ENCODE data around the gene TMEM164.

TMEM164 gene

GRCh38 chrX:110215411-110215810 is 212.5 kb downstream of the TMEM164 start:
- DNase-seq, result no peak

DNA sequence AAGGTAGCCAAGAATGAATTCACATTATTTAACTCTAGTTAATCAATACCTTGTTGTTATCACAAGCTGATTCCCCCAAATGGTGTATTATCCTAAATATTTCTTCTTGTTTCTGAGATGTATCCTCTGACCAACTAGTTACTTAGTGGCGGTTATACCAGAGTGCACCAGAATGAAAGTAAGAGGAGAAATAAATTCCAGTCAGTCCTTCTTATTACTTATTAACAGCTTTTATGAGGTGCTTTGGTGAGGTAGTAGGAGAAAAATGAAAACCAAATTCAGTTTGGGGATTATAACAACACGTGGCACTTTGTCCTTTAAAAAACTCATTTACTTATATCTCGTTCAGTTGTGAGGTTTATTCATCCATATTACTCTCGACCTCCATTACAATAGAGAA is 213.1 kb downstream of the TMEM164 start:
- DNase-seq, result no peak

DNA sequence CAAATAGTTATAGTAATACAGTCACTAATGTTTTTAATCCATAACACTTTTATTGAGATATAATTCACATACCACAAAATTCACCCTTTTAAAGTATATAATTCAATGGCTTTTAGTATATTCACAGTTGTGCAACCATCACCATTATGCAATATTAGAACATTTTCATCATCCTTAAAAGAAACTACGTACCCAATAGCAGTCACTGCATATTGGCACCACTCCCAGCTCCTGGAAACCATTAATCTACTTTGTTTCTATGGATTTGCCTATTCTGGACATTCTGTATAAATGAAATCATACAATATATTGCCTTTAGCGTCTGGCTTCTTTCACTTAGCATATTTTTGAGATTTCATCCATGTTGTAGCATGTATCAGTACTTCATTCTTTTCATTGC is 215.7 kb downstream of the TMEM164 start:
- DNase-seq, result no peak

DNA sequence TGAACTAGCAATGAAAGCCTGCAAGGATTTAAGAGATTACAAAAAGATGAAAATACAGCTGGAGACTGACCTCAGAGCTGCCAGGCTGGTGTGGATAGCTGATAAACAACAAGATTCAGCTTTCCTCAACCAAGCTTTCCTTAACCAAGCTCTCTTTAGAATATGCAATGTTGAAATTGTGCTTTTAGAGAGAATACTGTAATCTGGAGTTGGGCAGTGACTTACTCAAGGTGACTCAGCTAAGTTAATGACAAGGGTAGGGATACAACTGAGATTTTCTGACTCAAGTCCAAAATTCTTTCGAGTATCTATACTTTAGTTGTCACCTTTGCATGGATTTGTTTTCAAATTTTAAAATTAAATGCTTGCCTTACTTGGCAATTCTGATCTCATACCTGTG is 217.0 kb downstream of the TMEM164 start:
- DNase-seq, result no peak

DNA sequence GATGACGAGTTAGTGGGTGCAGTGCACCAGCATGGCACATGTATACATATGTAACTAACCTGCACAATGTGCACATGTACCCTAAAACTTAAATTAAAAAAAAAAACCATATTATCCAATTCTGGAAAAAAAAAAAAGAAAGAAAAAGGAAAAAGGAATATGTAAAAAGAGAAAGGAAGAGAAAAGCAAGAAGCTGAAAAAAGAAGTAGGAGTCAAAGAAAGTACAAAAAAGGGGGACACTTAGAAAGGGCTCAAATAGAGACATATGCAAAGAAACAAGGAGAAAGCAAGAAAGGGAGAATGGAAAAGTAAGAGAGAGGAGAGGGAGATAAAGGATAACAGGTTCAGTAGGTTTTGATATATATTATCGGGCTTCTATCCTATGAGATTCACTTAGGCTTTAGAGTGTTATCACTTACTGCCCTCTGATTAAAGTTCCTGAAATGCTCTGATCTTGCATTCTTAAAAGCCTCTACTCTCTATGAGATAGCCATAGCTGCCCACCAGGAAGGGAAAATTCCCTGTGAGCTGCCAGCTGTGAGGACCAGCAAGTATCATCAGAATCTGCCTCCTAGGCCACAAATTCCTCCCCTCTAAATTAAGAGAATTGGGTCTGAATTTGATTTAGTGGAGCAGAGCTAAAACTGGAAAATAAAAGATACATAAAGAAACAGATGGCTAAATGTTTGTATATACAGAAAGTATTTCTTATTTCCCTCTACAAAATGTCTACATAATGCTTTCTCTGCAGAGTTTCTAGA is 219.8 kb downstream of the TMEM164 start:
- DNase-seq, result no peak

DNA sequence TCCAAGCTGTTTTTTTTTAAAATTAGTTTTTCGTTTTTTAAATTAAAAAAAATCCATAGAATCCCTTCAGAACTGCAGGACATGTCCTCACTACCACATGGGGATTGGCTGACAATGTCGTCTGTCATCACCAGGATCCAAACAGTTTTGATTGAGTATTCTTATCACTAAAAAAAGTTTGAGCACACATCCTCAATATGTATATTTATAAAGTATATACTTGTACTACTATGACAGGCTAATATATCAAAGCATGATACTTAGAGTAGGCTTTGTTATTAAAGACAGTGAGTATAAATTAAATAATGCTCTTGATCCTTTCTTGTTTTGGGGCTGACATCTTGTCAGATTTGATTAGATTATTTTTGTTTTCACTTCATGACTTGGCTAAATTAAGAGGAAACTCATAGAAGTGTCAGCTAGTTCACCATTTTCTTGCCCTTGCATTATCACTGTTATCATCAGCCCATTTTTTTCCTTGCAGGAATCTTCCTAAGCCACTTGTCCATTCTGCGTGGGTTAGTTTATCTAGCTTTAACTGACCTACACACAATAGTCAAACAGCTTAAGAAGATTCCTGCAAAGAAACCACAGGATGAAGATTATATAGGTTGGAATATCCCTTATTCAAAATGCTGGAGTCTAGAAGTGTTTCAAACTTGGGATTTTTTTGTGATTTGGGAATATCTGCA is 222.2 kb downstream of the TMEM164 start:
- DNase-seq, result no peak

DNA sequence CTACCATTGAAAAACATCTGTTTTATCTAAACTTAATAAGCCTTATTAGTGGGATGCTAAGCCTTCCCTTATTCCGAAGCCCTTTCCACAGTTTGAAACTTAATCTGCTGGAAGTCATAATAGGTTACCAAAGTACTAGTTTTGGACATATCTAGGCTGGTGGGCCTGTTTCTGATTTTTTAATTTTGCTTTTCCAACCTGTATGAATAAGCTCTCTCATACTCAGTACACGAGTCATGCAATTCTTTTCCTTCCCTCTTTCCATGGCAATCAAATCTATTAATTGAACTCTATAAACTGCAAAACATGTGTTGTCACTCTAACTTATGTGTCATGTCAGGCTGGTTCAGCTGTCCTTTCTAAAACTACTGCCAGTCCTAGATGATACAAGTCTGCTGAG is 224.0 kb downstream of the TMEM164 start:
- no peak for DNase-seq

Data from NCI-H2227 treated with DMSO at 0.1 percent for 48 hours (cell line).